Body of pancreas (tissue), 4 donors: ENCODE results near the gene ADAMTSL1. TPM values are rescaled to one million over a fixed set of nuclear protein-coding genes. Genes with fewer than 3 reads are reported as not detected.

Experiments used
- ATAC-seq: fragments of 150-250 bp; one replicate; pipeline ENCODE4 v1.9.1; 2016
- DNase-seq, 4 donors: peaks; one replicate each; pipeline ENCODE4 v3.0.0-alpha.2; 2019
- H3K27ac ChIP-seq, 4 donors: fragments of 200-600 bp; sonication (generic); 1 replicate in 3 of 4; 2 replicates in 1 of 4; pipeline versions ENCODE4 v1.5.1 to v1.6.1; 2016 to 2019; ENCODE audit warnings: mild to moderate bottlenecking in 1 of 4, mixed read lengths in 1 of 4, moderate library complexity in 1 of 4
- H3K27me3 ChIP-seq, 2 donors: fragments of 200-600 bp; sonication (generic); one replicate each; pipeline ENCODE4 v1.6.0; 2016; ENCODE audit warnings: mild to moderate bottlenecking in 1 of 2
- H3K36me3 ChIP-seq, 2 donors: fragments of 200-600 bp; sonication (generic); replicated peaks in 1 of 2; 2 replicates each; pipeline ENCODE4 v1.5.1; 2016; ENCODE audit warnings: low read depth in 2 of 2; ENCODE audit not compliant: insufficient read depth in 1 of 2
- H3K4me1 ChIP-seq: fragments of 200-600 bp; sonication (generic); one replicate; pipeline ENCODE4 v1.6.0; 2016
- H3K4me3 ChIP-seq, 2 donors: fragments of 200-600 bp; sonication (generic); 1 replicate in 1 of 2; 2 replicates in 1 of 2; pipeline ENCODE4 v1.5.1; 2016 to 2019
- H3K9me3 ChIP-seq, 3 donors: fragments of 200-600 bp; sonication (generic); 1 replicate in 2 of 3; 2 replicates in 1 of 3; pipeline ENCODE4 v1.5.1; 2016
- CTCF ChIP-seq, 7 experiments: fragments of 450-650 bp in 4 of 7; fragments of 200-600 bp in 3 of 7; sonication (generic) in 3 of 7; IDR thresholded peaks; one replicate each; pipeline ENCODE4 v1.5.1; 2016 to 2019; ENCODE audit warnings: antibody characterized with exemption in 7 of 7
- POLR2A ChIP-seq, 3 donors: fragments of 450-650 bp; IDR thresholded peaks; one replicate each; pipeline ENCODE4 v1.6.1; 2016; ENCODE audit warnings: antibody characterized with exemption in 3 of 3, mild to moderate bottlenecking in 2 of 3
- WGBS, 2 donors: methylation state at CpG; one replicate each; pipeline ENCODE4 v1.1.5; 2017; 5-methylcytosine and 5-hydroxymethylcytosine counted together
- intact Hi-C: fragments of 100-400 bp; cut with DNase I; formaldehyde crosslinking; loops from one replicate; pipeline ENCODE4 v1.15.1; 2023
- total RNA-seq, 2 donors: library from RNA; depleted of rRNA; stranded (reverse); fragments of >200 nt; gene quantifications; one replicate each; pipeline ENCODE4 v1.1.0, GENCODE V29; 2016

Gene ADAMTSL1
- total RNA-seq, 2 donors from 2014 or later: 0.52 to 0.99 TPM

GRCh38 chr9:18910916-18911315, 437.0 kb downstream of the ADAMTSL1 start:
- Histone ChIP-seq H3K4me1 (no peaks in the 10 kb centered on the region), H3K4me3 (no peak overlapping the region), H3K36me3 (no peaks in the 10 kb centered on the region), H3K27me3 (no peaks in the 10 kb centered on the region), H3K9me3 (no peaks in the 10 kb centered on the region), H3K27ac (no peak overlapping the region)
- intact Hi-C loops: no loop called here
- no peak for ATAC-seq
- WGBS, 2 donors: 37 to 59% methylated on average over 6 of the region's 6 CpGs
- DNase-seq: no peak
- no peak for TF ChIP-seq CTCF (IDR thresholded peaks at IDR 0.05)
- TF ChIP-seq POLR2A (IDR thresholded peaks at IDR 0.05): no peak

DNA sequence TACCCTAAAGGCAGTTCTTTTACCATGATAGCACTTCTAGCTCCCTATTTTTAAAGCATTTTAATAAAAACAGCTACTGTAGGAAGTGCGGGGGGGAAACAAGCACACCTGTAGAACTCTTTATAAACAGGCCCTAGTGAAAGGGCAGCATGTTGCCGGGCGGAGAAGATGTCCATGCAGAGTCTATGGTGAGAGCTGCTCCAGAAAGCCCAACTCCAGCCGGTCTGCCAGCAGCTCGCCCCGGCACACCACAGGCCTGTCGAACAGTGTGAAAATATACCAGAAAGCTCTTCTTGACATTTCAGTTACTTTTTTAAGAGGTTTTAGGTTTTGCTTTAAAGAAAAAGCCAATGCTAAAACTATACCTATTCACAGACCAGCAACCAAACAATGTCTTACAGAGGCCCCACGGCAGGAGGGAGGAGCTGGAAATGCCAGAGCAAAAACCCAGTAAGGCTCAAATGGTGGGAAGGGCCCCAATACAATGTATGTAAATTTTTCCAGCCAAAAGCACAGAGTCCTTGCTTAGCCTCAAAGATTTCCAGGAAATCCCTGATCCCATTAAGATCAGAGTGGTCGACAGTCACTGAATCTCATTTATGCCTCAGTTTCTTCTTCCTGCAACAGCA, 437.9 kb downstream of the ADAMTSL1 start:
- H3K27me3 ChIP-seq: no peaks in the 10 kb centered on the region
- TF ChIP-seq CTCF (IDR thresholded peaks at IDR 0.05): no peak
- TF ChIP-seq POLR2A (IDR thresholded peaks at IDR 0.05): no peak
- intact Hi-C loops: no loop called here
- H3K9me3 ChIP-seq: no peaks in the 10 kb centered on the region
- H3K27ac ChIP-seq: no peak overlapping the region
- H3K4me3 ChIP-seq: no peak overlapping the region
- no peak for ATAC-seq
- whole genome bisulfite sequencing, 2 donors: 84 to 91% methylated on average over 9 of the region's 9 CpGs
- no peaks in the 10 kb centered on the region for H3K4me1 ChIP-seq
- H3K36me3 ChIP-seq: no peaks in the 10 kb centered on the region
- no peak for DNase-seq

- H3K4me3 ChIP-seq: no peak overlapping the region
- 48 to 55% methylated on average over 4 of the region's 4 CpGs for WGBS, 2 donors
- intact Hi-C loops: no loop called here
- H3K36me3 ChIP-seq: no peaks in the 10 kb centered on the region
- no peaks in the 10 kb centered on the region for H3K27me3 ChIP-seq
- no peak overlapping the region for H3K27ac ChIP-seq
- no peaks in the 10 kb centered on the region for H3K4me1 ChIP-seq
- no peaks in the 10 kb centered on the region for H3K9me3 ChIP-seq
- TF ChIP-seq POLR2A (IDR thresholded peaks at IDR 0.05) (no peak), CTCF (IDR thresholded peaks at IDR 0.05) (no peak)
- ATAC-seq (no peak), DNase-seq (no peak)
Measured at GRCh38 chr9:18920141-18921084, 446.5 kb downstream of the ADAMTSL1 start.

- H3K27ac ChIP-seq: no peak overlapping the region
- H3K36me3 ChIP-seq: no peaks in the 10 kb centered on the region
- intact Hi-C loops: no loop called here
- H3K9me3 ChIP-seq: no peaks in the 10 kb centered on the region
- TF ChIP-seq CTCF (IDR thresholded peaks at IDR 0.05) (no peak), POLR2A (IDR thresholded peaks at IDR 0.05) (no peak)
- 69 to 74% methylated on average over 7 of the region's 7 CpGs for WGBS, 2 donors
- ATAC-seq: no peak
- no peaks in the 10 kb centered on the region for H3K4me1 ChIP-seq
- DNase-seq: no peak
- H3K27me3 ChIP-seq: no peaks in the 10 kb centered on the region
- H3K4me3 ChIP-seq: no peak overlapping the region
Measured at GRCh38 chr9:18921366-18922075, 447.6 kb downstream of the ADAMTSL1 start.
